GM12878 (cell line): ENCODE data around the gene HIVEP3. TPM values are rescaled to one million over a fixed set of nuclear protein-coding genes. Genes with fewer than 3 reads are reported as not detected.

Experiments used
- ATAC-seq: fragments of 200-7000 bp; cut with Tn5 transposase; 3 replicates; pipeline ENCODE4 v1.9.1; 2020; ENCODE audit warnings: mild to moderate bottlenecking, moderate library complexity
- BruUV-seq: library from RNA; stranded (reverse); fragments of 400-500 nt; replicated peaks from 2 replicates; lab custom pipeline; 2021; lab: Mats Ljungman, UMichigan
- CTCF ChIA-PET: fragments of 300-600 bp; sonication (Branson Sonifier 250); formaldehyde crosslinking; extraction: SDS; loops from one replicate; lab custom pipeline; 2021; ENCODE audit warnings: inconsistent platforms; lab: Yijun Ruan, JAX
- POLR2A ChIA-PET: fragments of 350-600 bp; formaldehyde crosslinking; extraction: SDS; loops from one replicate; lab custom pipeline; 2021; ENCODE audit warnings: inconsistent platforms; lab: Charles Lee
- RAD21 ChIA-PET: fragments of 300-600 bp; sonication (Branson Sonifier 250); formaldehyde crosslinking; loops from one replicate; lab custom pipeline; 2023; ENCODE audit warnings: antibody characterized with exemption; ENCODE audit not compliant: unreplicated experiment; lab: Charles Lee
- SMC1A ChIA-PET: fragments of 300-600 bp; sonication (Branson Sonifier 250); formaldehyde crosslinking; loops from one replicate; lab custom pipeline; 2023; ENCODE audit not compliant: unreplicated experiment, uncharacterized antibody; lab: Charles Lee
- DNase-seq: peaks from one replicate; pipeline ENCODE4 v3.0.0-alpha.2; 2011; ENCODE audit warnings: low read depth, low spot score
- FAIRE-seq: peaks from 3 replicates; lab custom pipeline; 2011; peaks lifted over from hg19 to GRCh38; lab: Jason Lieb, UNC
- H2AFZ ChIP-seq: 2 replicates; pipeline ENCODE4 v1.6.0; 2011; ENCODE audit warnings: low read depth, low read length, control low read depth; ENCODE audit not compliant: control insufficient read depth
- H3K27ac ChIP-seq: 2 replicates; pipeline ENCODE4 v1.5.1; 2011; ENCODE audit warnings: control low read depth; ENCODE audit not compliant: control insufficient read depth, insufficient read depth
- H3K27me3 ChIP-seq, 2 experiments: replicated peaks in 1 of 2; 2 replicates each; pipeline versions ENCODE4 v1.6.0 to v1.6.1; 2011; ENCODE audit warnings: low read length in 1 of 2; ENCODE audit not compliant: control insufficient read depth in 2 of 2, insufficient read depth in 2 of 2
- H3K36me3 ChIP-seq, 2 experiments: 2 replicates each; pipeline ENCODE4 v1.5.1; 2011; ENCODE audit warnings: low read length in 1 of 2; ENCODE audit not compliant: control insufficient read depth in 2 of 2, insufficient read depth in 2 of 2
- H3K4me1 ChIP-seq: 2 replicates; pipeline ENCODE4 v1.6.1; 2011; ENCODE audit warnings: mild to moderate bottlenecking, low read length, moderate library complexity, mixed read lengths; ENCODE audit not compliant: control insufficient read depth, insufficient read depth
- H3K4me2 ChIP-seq: 2 replicates; pipeline ENCODE4 v1.6.0; 2011; ENCODE audit warnings: control low read depth; ENCODE audit not compliant: control insufficient read depth, insufficient read depth
- H3K4me3 ChIP-seq: fragments of 200-600 bp; sonication (generic); 2 replicates; pipeline ENCODE4 v1.5.1; 2016
- H3K79me2 ChIP-seq: 2 replicates; pipeline ENCODE4 v1.6.0; 2011; ENCODE audit warnings: low read length; ENCODE audit not compliant: control insufficient read depth, insufficient read depth
- H3K9ac ChIP-seq: 2 replicates; pipeline ENCODE4 v1.8.0; 2011; ENCODE audit warnings: low read length, control low read depth, mixed read lengths; ENCODE audit not compliant: control insufficient read depth, insufficient read depth
- H3K9me3 ChIP-seq: replicated peaks from 3 replicates; pipeline ENCODE4 v1.5.1; 2011; ENCODE audit warnings: mild to moderate bottlenecking, low read length; ENCODE audit not compliant: control insufficient read depth, insufficient read depth
- H4K20me1 ChIP-seq: 2 replicates; pipeline ENCODE4 v1.6.0; 2011; ENCODE audit not compliant: control insufficient read depth, insufficient read depth
- ATF7 ChIP-seq: fragments of 450-650 bp; IDR thresholded peaks from 2 replicates; pipeline ENCODE4 v1.6.1; 2016; ENCODE audit warnings: low read depth, mild to moderate bottlenecking
- CHD2 ChIP-seq: IDR thresholded peaks from 2 replicates; pipeline ENCODE4 v1.6.1; 2011; ENCODE audit warnings: low read depth, low read length, improper control_type of control experiment, borderline replicate concordance
- CREB1 ChIP-seq: IDR thresholded peaks from 2 replicates; pipeline ENCODE4 v1.6.1; 2012; ENCODE audit warnings: low read depth, mild to moderate bottlenecking, inconsistent platforms
- E2F8 ChIP-seq: fragments of 450-650 bp; IDR thresholded peaks from 2 replicates; pipeline ENCODE4 v1.6.1; 2018; ENCODE audit warnings: mild to moderate bottlenecking, low read depth, moderate library complexity; ENCODE audit not compliant: partially characterized antibody
- ELK1 ChIP-seq: IDR thresholded peaks from 2 replicates; pipeline ENCODE4 v1.6.1; 2012; ENCODE audit warnings: low read depth, low read length, improper control_type of control experiment
- GATAD2B ChIP-seq: fragments of 450-650 bp; conservative IDR thresholded peaks from 2 replicates; pipeline ENCODE4 v1.6.1; 2017; ENCODE audit warnings: low read depth, mild to moderate bottlenecking, moderate library complexity
- KDM1A ChIP-seq: fragments of 200-600 bp; sonication (generic); IDR thresholded peaks from 2 replicates; pipeline ENCODE4 v1.6.1; 2016; ENCODE audit warnings: borderline replicate concordance
- NFIC ChIP-seq: IDR thresholded peaks from 2 replicates; pipeline ENCODE4 v1.6.1; 2012; ENCODE audit warnings: low read depth, mild to moderate bottlenecking, inconsistent platforms, low read length, moderate library complexity
- POLR2A ChIP-seq: IDR thresholded peaks from 2 replicates; pipeline ENCODE4 v1.6.1; 2011; ENCODE audit warnings: low read depth, mild to moderate bottlenecking, low read length
- RAD51 ChIP-seq: fragments of 450-650 bp; IDR thresholded peaks from 2 replicates; pipeline ENCODE4 v1.6.1; 2016; ENCODE audit warnings: moderate library complexity, mild to moderate bottlenecking, inconsistent platforms
- RFX5 ChIP-seq: IDR thresholded peaks from 2 replicates; pipeline ENCODE4 v1.6.1; 2011; ENCODE audit warnings: low read depth, low read length, improper control_type of control experiment
- SIN3A ChIP-seq: IDR thresholded peaks from 2 replicates; pipeline ENCODE4 v1.6.1; 2012; ENCODE audit warnings: low read depth, low read length, improper control_type of control experiment
- SRF ChIP-seq, 2 experiments: IDR thresholded peaks; 2 replicates each; pipeline ENCODE4 v1.6.1; 2011; ENCODE audit warnings: low read depth in 2 of 2, low read length in 2 of 2, mild to moderate bottlenecking in 1 of 2, moderate library complexity in 1 of 2
- SUPT20H ChIP-seq: IDR thresholded peaks from 2 replicates; pipeline ENCODE4 v1.6.1; 2011; ENCODE audit warnings: low read depth, mild to moderate bottlenecking, low read length, moderate library complexity, borderline replicate concordance; ENCODE audit not compliant: control insufficient read depth
- TCF3 ChIP-seq: IDR thresholded peaks from 2 replicates; pipeline ENCODE4 v1.6.1; 2012; ENCODE audit warnings: low read depth, mild to moderate bottlenecking, low read length, borderline replicate concordance; ENCODE audit not compliant: insufficient read depth
- WGBS: methylation state at CpG from one replicate; pipeline ENCODE4 v1.1.6; 2016; ENCODE audit warnings: low lambda C conversion rate; ENCODE audit not compliant: insufficient replicate concordance, insufficient coverage; ENCODE audit errors: missing lambda C conversion rate; 5-methylcytosine and 5-hydroxymethylcytosine counted together
- in situ Hi-C: fragments of 300-500 bp; cut with MboI; formaldehyde crosslinking; loops from 9 replicates; pipeline ENCODE4 v1.14.3; 2018; ENCODE audit warnings: mixed read lengths
- intact Hi-C: fragments of 100-400 bp; cut with micrococcal nuclease; formaldehyde crosslinking; loops from one replicate; pipeline ENCODE4 v1.14.2; 2022; ENCODE audit not compliant: unreplicated experiment
- polyA plus RNA-seq, 11 experiments: library from polyadenylated mRNA; depleted of rRNA in 4 of 11; unstranded in 6 of 11; stranded (reverse) in 5 of 11; fragments of >200 nt; fragmentation: Nextera tagmentation in 4 of 11; fragmentation: Illumina TruSeq in 1 of 11; extraction: Ambion mirVana in 4 of 11; extraction: Trizol in 1 of 11; gene quantifications; 1 replicate in 1 of 11; 2 replicates in 10 of 11; pipeline versions ENCODE4 v1.2.1 to v1.2.3, GENCODE V29; 2011 to 2016; ENCODE audit warnings: inconsistent platforms in 2 of 11, missing spikeins in 2 of 11, low read depth in 1 of 11
- total RNA-seq, 4 experiments: library from RNA; depleted of rRNA in 3 of 4; stranded (reverse); fragments of >200 nt in 3 of 4; fragmentation: Illumina TruSeq in 1 of 4; extraction: Trizol in 1 of 4; gene quantifications; 2 replicates each; pipeline versions ENCODE4 v1.2.1 to v1.2.3, GENCODE V29; 2013 to 2021

Gene HIVEP3
- total and polyA plus RNA-seq, 10 of the 15 experiments (the other 5 are each of a cell fraction or from before 2014, with no cell fraction given): 1.8 to 13.6 (median 3.8) TPM

- SMC1A ChIA-PET: interaction anchor here (1.0 to 3.9 kb wide), 5 partner anchors 9 to 491 kb away, joined by 3 to 34 read pairs (median 5); no protein-coding TSS in a partner anchor
- POLR2A ChIA-PET: interaction anchor here (0.6 to 4.6 kb wide), 5 partner anchors 12 to 24 kb away, joined by 3 to 17 read pairs (median 3); no protein-coding TSS in a partner anchor
- Histone ChIP-seq H2AFZ (no peak overlapping the region), H3K36me3 (no peaks in the 10 kb centered on the region; a peak in 1 of 4 replicates), H3K4me2 (no peak overlapping the region), H3K27me3 (no peaks in the 10 kb centered on the region), H3K4me3 (no peak overlapping the region), H3K9ac (no peak overlapping the region)
- in situ Hi-C loops: no loop called here
- RAD21 ChIA-PET: interaction anchor here (0.7 to 1.2 kb wide), 3 partner anchors 9 to 37 kb away, joined by 3 to 5 read pairs (median 4); no protein-coding TSS in a partner anchor
- CTCF ChIA-PET: interaction anchor here (1.1 to 1.2 kb wide), 2 partner anchors 15 to 103 kb away, joined by 4 to 5 read pairs; no protein-coding TSS in a partner anchor
- 77% methylated on average over 5 of the region's 5 CpGs for WGBS
- BruUV-seq: no TSS peak
- ATAC-seq (no peak), FAIRE-seq (no peak)
- no peak for TF ChIP-seq RFX5
- no peak for TF ChIP-seq ELK1
- TF ChIP-seq TCF3: no peak
- TF ChIP-seq E2F8: no peak
- no peak for TF ChIP-seq CREB1
- TF ChIP-seq SUPT20H: no peak
- TF ChIP-seq GATAD2B: no peak
- TF ChIP-seq KDM1A: no peak
- TF ChIP-seq NFIC: no peak
- no peak for TF ChIP-seq ATF7
- no peak for TF ChIP-seq SRF (IDR thresholded peaks at IDR 0.05; ENCODE audit: low read depth in 2 of 2, low read length in 2 of 2)
- TF ChIP-seq RAD51: no peak
- no peak for TF ChIP-seq POLR2A
- TF ChIP-seq CHD2: no peak
- TF ChIP-seq SIN3A: no peak
- TF ChIP-seq, all 136 proteins: peak for 0
- Histone ChIP-seq H3K4me1 (peaks cover 53% of the 10 kb centered on the region), H4K20me1 (no peaks in the 10 kb centered on the region), H3K79me2 (no peaks in the 10 kb centered on the region), H3K9me3 (no peaks in the 10 kb centered on the region), H3K27ac (no peak overlapping the region)
- intact Hi-C loops: no loop called here
- no peak for DNase-seq
Observed at GRCh38 chr1:41682149-41682548, 236.6 kb downstream of the HIVEP3 start.
